ENCODE data around the gene ZNF611. TPM values are rescaled to one million over a fixed set of nuclear protein-coding genes. Genes with fewer than 3 reads are reported as not detected.

ZNF611 gene
- total and polyA plus RNA-seq, 9 of the 15 experiments (the other 6 are each of a cell fraction or from before 2014, with no cell fraction given) = 3.7 to 29.6 (median 12.8) TPM

- TF ChIP-seq MGA (IDR thresholded peaks at IDR 0.05) (peak; percentile 92), JUNB (CRISPR knock-in tag; conservative IDR thresholded peaks at IDR 0.05) (no peak), TBP (optimal IDR thresholded peaks at IDR 0.05; ENCODE audit: low read depth, low read length) (no peak), FOXA1 (IDR thresholded peaks at IDR 0.05; ENCODE audit: borderline replicate concordance) (no peak), RAD51 (IDR thresholded peaks at IDR 0.05; ENCODE audit: borderline replicate concordance, low read depth) (0 out of 2 replicates have a peak, but pooled peaks have one; percentile 1), MYBL2 (IDR thresholded peaks at IDR 0.05; ENCODE audit: low read depth) (peak; percentile 93), MYBL2 (CRISPR knock-in tag; IDR thresholded peaks at IDR 0.05; ENCODE audit: borderline replicate concordance) (no peak), CEBPG (CRISPR knock-in tag; IDR thresholded peaks at IDR 0.05) (no peak), CEBPG (tag; conservative IDR thresholded peaks at IDR 0.05 in 1 of 2, IDR thresholded peaks at IDR 0.05 in 1 of 2) (0 out of 4 replicates have a peak, but pooled peaks of 1 of the 2 experiments have one; percentile 12), TEAD4 (IDR thresholded peaks at IDR 0.05; ENCODE audit: low read length) (0 out of 2 replicates have a peak, but pooled peaks have one; percentile 20), TEAD4 (CRISPR knock-in tag; IDR thresholded peaks at IDR 0.05; ENCODE audit: borderline replicate concordance) (no peak), SMARCA4 (IDR thresholded peaks at IDR 0.05) (peak; percentile 55; the same call in 1 of the 2 replicates), E4F1 (CRISPR knock-in tag; IDR thresholded peaks at IDR 0.05; ENCODE audit: borderline replicate concordance) (no peak), CEBPB (tag; IDR thresholded peaks at IDR 0.05) (0 out of 2 replicates have a peak, but pooled peaks have one; percentile 27), ZNF316 (IDR thresholded peaks at IDR 0.05) (peak; percentile 71), C11orf30 (IDR thresholded peaks at IDR 0.05; ENCODE audit: low read depth) (peak; percentile 77)
These were observed 69.3 kb downstream of the ZNF611 start (continued) for GRCh38 chr19:52665529-52665928.

Measured in K562 (cell line).